ENCODE data around the gene FZD8.

The FZD8 gene

GRCh38 chr10:35613107-35613440, 29.0 kb downstream of the FZD8 start:
- no peaks in the 10 kb centered on the region for H3K4me1 ChIP-seq (ENCODE audit: insufficient read depth, low read length, severe bottlenecking)
- H2AFZ ChIP-seq (ENCODE audit: low read length): no peak overlapping the region
- TF ChIP-seq CTCF (IDR thresholded peaks at IDR 0.05; ENCODE audit: low read length) (no peak), EZH2 (IDR thresholded peaks at IDR 0.05; ENCODE audit: borderline replicate concordance, low read length) (no peak)
- H3K4me3 ChIP-seq (ENCODE audit: low read depth, low read length, poor library complexity, severe bottlenecking): no peak overlapping the region
- no peak overlapping the region for H3K4me2 ChIP-seq (ENCODE audit: low read length)
- H3F3A ChIP-seq (ENCODE audit: insufficient read depth, low read length): no peaks in the 10 kb centered on the region
- H4K20me1 ChIP-seq (ENCODE audit: insufficient read depth, low read length): no peaks in the 10 kb centered on the region
- no peaks in the 10 kb centered on the region for H3K36me3 ChIP-seq (ENCODE audit: insufficient read depth, low read length)
- H3K9me2 ChIP-seq (ENCODE audit: low read depth, low read length): no peaks in the 10 kb centered on the region
- no peak overlapping the region for H3K9ac ChIP-seq (ENCODE audit: low read length)
- no peaks in the 10 kb centered on the region for H3K79me2 ChIP-seq (ENCODE audit: insufficient read depth, low read length)
- H3K9me3 ChIP-seq (ENCODE audit: low read length): no peaks in the 10 kb centered on the region
- no peak overlapping the region for H3K27ac ChIP-seq (ENCODE audit: low read depth, low read length, poor library complexity, severe bottlenecking)
- H3K27me3 ChIP-seq (ENCODE audit: insufficient read depth, low read length): no peaks in the 10 kb centered on the region

- Histone ChIP-seq H3K4me1 (ENCODE audit: insufficient read depth, low read length, severe bottlenecking) (no peaks in the 10 kb centered on the region), H3K9ac (ENCODE audit: low read length) (no peak overlapping the region), H3K4me3 (ENCODE audit: low read depth, low read length, poor library complexity, severe bottlenecking) (no peak overlapping the region), H3F3A (ENCODE audit: insufficient read depth, low read length) (no peaks in the 10 kb centered on the region), H3K27ac (ENCODE audit: low read depth, low read length, poor library complexity, severe bottlenecking) (no peak overlapping the region), H2AFZ (ENCODE audit: low read length) (no peak overlapping the region), H3K9me3 (ENCODE audit: low read length) (no peaks in the 10 kb centered on the region), H3K9me2 (ENCODE audit: low read depth, low read length) (no peaks in the 10 kb centered on the region), H3K4me2 (ENCODE audit: low read length) (no peak overlapping the region), H3K27me3 (ENCODE audit: insufficient read depth, low read length) (no peaks in the 10 kb centered on the region), H3K36me3 (ENCODE audit: insufficient read depth, low read length) (no peaks in the 10 kb centered on the region), H3K79me2 (ENCODE audit: insufficient read depth, low read length) (no peaks in the 10 kb centered on the region), H4K20me1 (ENCODE audit: insufficient read depth, low read length) (no peaks in the 10 kb centered on the region)
- TF ChIP-seq CTCF (IDR thresholded peaks at IDR 0.05; ENCODE audit: low read length) (no peak), EZH2 (IDR thresholded peaks at IDR 0.05; ENCODE audit: borderline replicate concordance, low read length) (no peak)
Measured at GRCh38 chr10:35612385-35613106, 29.6 kb downstream of the FZD8 start.

- H3K9ac ChIP-seq (ENCODE audit: low read length): no peak overlapping the region
- H3K79me2 ChIP-seq (ENCODE audit: insufficient read depth, low read length): no peaks in the 10 kb centered on the region
- H4K20me1 ChIP-seq (ENCODE audit: insufficient read depth, low read length): no peaks in the 10 kb centered on the region
- no peaks in the 10 kb centered on the region for H3K9me3 ChIP-seq (ENCODE audit: low read length)
- H3F3A ChIP-seq (ENCODE audit: insufficient read depth, low read length): no peaks in the 10 kb centered on the region
- no peaks in the 10 kb centered on the region for H3K9me2 ChIP-seq (ENCODE audit: low read depth, low read length)
- H3K27ac ChIP-seq (ENCODE audit: low read depth, low read length, poor library complexity, severe bottlenecking): no peak overlapping the region
- no peaks in the 10 kb centered on the region for H3K27me3 ChIP-seq (ENCODE audit: insufficient read depth, low read length)
- H2AFZ ChIP-seq (ENCODE audit: low read length): no peak overlapping the region
- H3K36me3 ChIP-seq (ENCODE audit: insufficient read depth, low read length): no peaks in the 10 kb centered on the region
- no peak overlapping the region for H3K4me2 ChIP-seq (ENCODE audit: low read length)
- no peak overlapping the region for H3K4me3 ChIP-seq (ENCODE audit: low read depth, low read length, poor library complexity, severe bottlenecking)
- TF ChIP-seq EZH2 (IDR thresholded peaks at IDR 0.05; ENCODE audit: borderline replicate concordance, low read length) (no peak), CTCF (IDR thresholded peaks at IDR 0.05; ENCODE audit: low read length) (no peak)
- H3K4me1 ChIP-seq (ENCODE audit: insufficient read depth, low read length, severe bottlenecking): no peaks in the 10 kb centered on the region
Measured at GRCh38 chr10:35611750-35612149, 30.3 kb downstream of the FZD8 start.
